PC-3 (cell line): ENCODE results near the gene MYO9A.
A peak's percentile ranks its signal among the peaks of the same experiment; 100 is the strongest.

Source experiments
- EZH2 ChIP-seq: fragments of 300-600 bp; sonication (generic); IDR thresholded peaks from one replicate; pipeline ENCODE4 v1.6.1; 2017; ENCODE audit warnings: antibody characterized with exemption, mild to moderate bottlenecking, low read length; ENCODE audit not compliant: unreplicated experiment
- EZH2phosphoT487 ChIP-seq: fragments of 300-600 bp; sonication (generic); IDR thresholded peaks from 2 replicates; pipeline ENCODE4 v1.6.1; 2018; ENCODE audit warnings: mild to moderate bottlenecking, antibody characterized with exemption, low read length, borderline replicate concordance
- TF ChIP-seq, protein P1 (sequence below): fragments of 300-600 bp; sonication (generic); conservative IDR thresholded peaks from 2 replicates; pipeline ENCODE4 v1.5.1; 2017; ENCODE audit warnings: antibody characterized with exemption, low read depth, mild to moderate bottlenecking, low read length

DNA sequence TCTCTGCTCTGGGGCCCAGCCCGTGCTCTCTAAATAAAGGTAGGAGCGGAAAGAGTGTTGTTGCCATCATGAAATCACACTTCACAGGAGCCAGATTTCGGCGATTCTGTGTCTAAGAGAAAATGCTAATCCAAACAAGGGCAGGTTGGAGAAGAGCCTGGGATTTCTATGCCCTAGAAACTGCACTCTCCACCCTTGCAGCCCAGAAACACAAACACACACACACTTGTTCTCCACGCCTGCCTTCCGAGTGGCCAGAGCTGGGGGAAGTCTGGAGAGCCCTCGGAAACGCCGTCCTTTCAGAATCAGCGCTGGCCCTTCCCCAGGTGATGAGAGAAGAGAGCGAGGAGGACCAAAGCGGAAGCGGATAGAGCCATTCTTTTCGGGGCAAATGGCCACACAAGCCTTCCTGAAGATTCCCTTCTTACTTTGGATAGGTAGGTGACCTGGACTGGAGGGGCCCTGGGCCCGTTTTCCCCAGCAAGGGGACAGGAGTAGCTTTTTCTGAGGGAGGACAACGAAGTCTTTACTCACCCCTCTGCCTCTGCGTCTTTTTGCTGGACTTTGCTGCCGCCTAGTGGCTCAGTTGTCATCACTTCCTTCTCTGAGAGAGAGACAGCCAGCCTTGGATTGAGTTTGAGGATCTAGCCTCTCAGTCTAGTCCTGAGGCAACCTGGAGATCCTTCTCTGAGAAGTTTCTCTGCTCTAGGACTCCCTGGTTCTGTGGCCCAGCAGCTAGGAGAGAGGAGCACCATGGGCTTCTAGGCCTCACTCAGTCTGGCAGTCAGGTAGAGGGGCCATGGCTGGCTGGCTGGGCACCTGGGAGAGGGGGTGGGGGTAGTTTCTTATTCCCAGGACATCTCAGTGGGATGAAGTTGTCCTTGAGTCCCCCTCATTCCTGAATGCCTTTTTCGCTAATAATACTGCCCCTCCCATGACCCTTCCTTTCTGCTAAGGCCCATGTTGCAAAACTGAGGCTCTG is 38.0 kb upstream of the MYO9A start:
- no peak for TF ChIP-seq EZH2phosphoT487
- TF ChIP-seq, protein P1, sequence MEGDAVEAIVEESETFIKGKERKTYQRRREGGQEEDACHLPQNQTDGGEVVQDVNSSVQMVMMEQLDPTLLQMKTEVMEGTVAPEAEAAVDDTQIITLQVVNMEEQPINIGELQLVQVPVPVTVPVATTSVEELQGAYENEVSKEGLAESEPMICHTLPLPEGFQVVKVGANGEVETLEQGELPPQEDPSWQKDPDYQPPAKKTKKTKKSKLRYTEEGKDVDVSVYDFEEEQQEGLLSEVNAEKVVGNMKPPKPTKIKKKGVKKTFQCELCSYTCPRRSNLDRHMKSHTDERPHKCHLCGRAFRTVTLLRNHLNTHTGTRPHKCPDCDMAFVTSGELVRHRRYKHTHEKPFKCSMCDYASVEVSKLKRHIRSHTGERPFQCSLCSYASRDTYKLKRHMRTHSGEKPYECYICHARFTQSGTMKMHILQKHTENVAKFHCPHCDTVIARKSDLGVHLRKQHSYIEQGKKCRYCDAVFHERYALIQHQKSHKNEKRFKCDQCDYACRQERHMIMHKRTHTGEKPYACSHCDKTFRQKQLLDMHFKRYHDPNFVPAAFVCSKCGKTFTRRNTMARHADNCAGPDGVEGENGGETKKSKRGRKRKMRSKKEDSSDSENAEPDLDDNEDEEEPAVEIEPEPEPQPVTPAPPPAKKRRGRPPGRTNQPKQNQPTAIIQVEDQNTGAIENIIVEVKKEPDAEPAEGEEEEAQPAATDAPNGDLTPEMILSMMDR = peak; percentile 93
- TF ChIP-seq EZH2 = no peak
